Uterus (tissue), 2 donors: ENCODE results near the gene WHRN.

Experiments
- POLR2A ChIP-seq, 2 donors: fragments of 450-650 bp; IDR thresholded peaks; one replicate each; pipeline ENCODE4 v1.6.1; 2016; ENCODE audit warnings: antibody characterized with exemption in 2 of 2, mild to moderate bottlenecking in 1 of 2, moderate library complexity in 1 of 2
- TF ChIP-seq, protein P1 (sequence below), 4 experiments: fragments of 200-600 bp in 2 of 4; fragments of 450-650 bp in 2 of 4; sonication (generic) in 2 of 4; IDR thresholded peaks; one replicate each; pipeline ENCODE4 v1.5.1; 2016 to 2019; ENCODE audit warnings: antibody characterized with exemption in 4 of 4, mild to moderate bottlenecking in 2 of 4, moderate library complexity in 1 of 4

DNA sequence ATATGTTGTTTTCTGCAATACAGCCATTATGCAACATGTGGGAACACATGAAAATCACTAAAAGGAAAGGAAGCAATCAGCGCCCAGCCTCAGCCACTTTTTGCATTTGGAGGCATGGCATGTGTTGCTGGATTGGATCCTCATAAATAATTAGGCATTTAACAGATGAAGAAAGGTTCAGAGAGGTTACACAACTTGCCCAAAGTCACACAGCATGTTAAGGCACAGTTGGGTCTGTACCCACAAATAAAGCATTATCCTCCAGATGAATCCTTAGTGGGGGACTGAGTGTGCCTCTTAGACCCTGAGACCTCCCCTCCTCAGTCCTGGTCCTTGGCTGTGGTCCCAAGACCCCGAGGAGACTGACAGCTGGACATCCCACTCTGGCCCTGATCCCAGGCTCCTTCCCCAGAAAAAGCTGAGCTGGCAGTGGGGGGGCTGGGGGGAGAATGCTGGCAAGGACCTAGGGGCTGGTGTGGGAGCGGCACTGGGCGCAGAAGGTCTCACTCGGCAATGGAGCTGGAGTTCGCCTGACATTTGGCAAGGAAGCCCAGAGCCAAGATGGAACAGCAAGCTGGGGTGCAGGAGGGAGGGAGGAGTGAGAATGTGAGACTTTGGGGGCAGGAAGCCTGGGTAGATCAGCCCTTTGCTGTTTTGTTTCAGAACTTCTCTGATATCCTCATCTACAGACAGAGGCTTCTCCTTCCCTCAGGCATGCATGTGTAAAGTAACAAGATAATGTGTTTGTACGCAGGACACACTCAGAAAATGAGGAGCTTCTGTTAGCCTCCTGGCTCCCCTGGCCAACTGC, 110.5 kb downstream of the WHRN start:
- TF ChIP-seq, protein P1, sequence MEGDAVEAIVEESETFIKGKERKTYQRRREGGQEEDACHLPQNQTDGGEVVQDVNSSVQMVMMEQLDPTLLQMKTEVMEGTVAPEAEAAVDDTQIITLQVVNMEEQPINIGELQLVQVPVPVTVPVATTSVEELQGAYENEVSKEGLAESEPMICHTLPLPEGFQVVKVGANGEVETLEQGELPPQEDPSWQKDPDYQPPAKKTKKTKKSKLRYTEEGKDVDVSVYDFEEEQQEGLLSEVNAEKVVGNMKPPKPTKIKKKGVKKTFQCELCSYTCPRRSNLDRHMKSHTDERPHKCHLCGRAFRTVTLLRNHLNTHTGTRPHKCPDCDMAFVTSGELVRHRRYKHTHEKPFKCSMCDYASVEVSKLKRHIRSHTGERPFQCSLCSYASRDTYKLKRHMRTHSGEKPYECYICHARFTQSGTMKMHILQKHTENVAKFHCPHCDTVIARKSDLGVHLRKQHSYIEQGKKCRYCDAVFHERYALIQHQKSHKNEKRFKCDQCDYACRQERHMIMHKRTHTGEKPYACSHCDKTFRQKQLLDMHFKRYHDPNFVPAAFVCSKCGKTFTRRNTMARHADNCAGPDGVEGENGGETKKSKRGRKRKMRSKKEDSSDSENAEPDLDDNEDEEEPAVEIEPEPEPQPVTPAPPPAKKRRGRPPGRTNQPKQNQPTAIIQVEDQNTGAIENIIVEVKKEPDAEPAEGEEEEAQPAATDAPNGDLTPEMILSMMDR (IDR thresholded peaks at IDR 0.05) = peak in 1 of 4 experiments; percentile 2
- no peak for TF ChIP-seq POLR2A (IDR thresholded peaks at IDR 0.05)
